WTC11 (cell line): Measurements from ENCODE around the gene HBG1. TPM values are rescaled to one million over a fixed set of nuclear protein-coding genes. Genes with fewer than 3 reads are reported as not detected.
"Not testable (repeated sequence)": the region's sequence is repeated elsewhere in the genome, so short reads cannot be mapped to it uniquely, and the experiment has no call there.

ENCODE experiments used
- ATAC-seq: fragments of 200-7000 bp; cut with Tn5 transposase; 2 replicates; pipeline ENCODE4 v1.10.0; 2021; ENCODE audit warnings: mild to moderate bottlenecking, moderate library complexity
- CTCF ChIA-PET: fragments of 300-600 bp; sonication (Branson Sonifier 250); formaldehyde crosslinking; loops from one replicate; lab custom pipeline; 2021; ENCODE audit warnings: antibody characterized with exemption; lab: Charles Lee
- POLR2A ChIA-PET: fragments of 350-600 bp; sonication (Branson Sonifier 250); formaldehyde crosslinking; loops from one replicate; lab custom pipeline; 2021; ENCODE audit warnings: antibody characterized with exemption; lab: Charles Lee
- DNase-seq: peaks from one replicate; pipeline ENCODE4 v3.0.0; 2021; ENCODE audit warnings: low spot score
- H3K27ac Mint-ChIP-seq: 2 replicates; pipeline ENCODE4 v1.8.0; 2021; ENCODE audit warnings: mixed read lengths
- H3K27me3 Mint-ChIP-seq: 2 replicates; pipeline ENCODE4 v1.8.0; 2021; ENCODE audit warnings: low read depth, mild to moderate bottlenecking, moderate library complexity, mixed read lengths
- H3K36me3 Mint-ChIP-seq: 2 replicates; pipeline ENCODE4 v1.8.0; 2021; ENCODE audit warnings: mixed read lengths
- H3K4me1 Mint-ChIP-seq: 2 replicates; pipeline ENCODE4 v1.8.0; 2022; ENCODE audit warnings: mixed read lengths
- H3K4me3 Mint-ChIP-seq: 2 replicates; pipeline ENCODE4 v1.8.0; 2021; ENCODE audit warnings: mild to moderate bottlenecking, moderate library complexity, mixed read lengths
- H3K9me3 Mint-ChIP-seq: 2 replicates; pipeline ENCODE4 v1.8.0; 2021; ENCODE audit warnings: mixed read lengths
- AFF4 ChIP-seq: sonication (generic); formaldehyde crosslinking; IDR thresholded peaks from 2 replicates; pipeline ENCODE4 v1.8.1; 2023; ENCODE audit warnings: mild to moderate bottlenecking, missing genetic modification reagents, borderline replicate concordance
- ERG ChIP-seq: fragments of 250-450 bp; sonication (Bioruptor Pico); IDR thresholded peaks from 2 replicates; pipeline ENCODE4 v1.8.0; 2021; ENCODE audit warnings: mild to moderate bottlenecking
- ETV6 ChIP-seq: sonication (generic); formaldehyde crosslinking; IDR thresholded peaks from 2 replicates; pipeline ENCODE4 v1.8.1; 2022; ENCODE audit warnings: mild to moderate bottlenecking, missing genetic modification reagents
- MYBL2 ChIP-seq: sonication (generic); formaldehyde crosslinking; IDR thresholded peaks from 2 replicates; pipeline ENCODE4 v1.8.1; 2023; ENCODE audit warnings: mild to moderate bottlenecking, moderate library complexity, missing genetic modification reagents
- NR3C1 ChIP-seq: sonication (generic); formaldehyde crosslinking; conservative IDR thresholded peaks from 2 replicates; pipeline ENCODE4 v1.8.1; 2023; ENCODE audit warnings: low read depth, mild to moderate bottlenecking, missing genetic modification reagents
- PREB ChIP-seq: sonication (generic); formaldehyde crosslinking; IDR thresholded peaks from 2 replicates; pipeline ENCODE4 v1.8.1; 2022; ENCODE audit warnings: mild to moderate bottlenecking, missing genetic modification reagents, moderate library complexity, borderline replicate concordance
- ZBTB21 ChIP-seq: sonication (generic); formaldehyde crosslinking; IDR thresholded peaks from 2 replicates; pipeline ENCODE4 v1.8.1; 2023; ENCODE audit warnings: mild to moderate bottlenecking, missing genetic modification reagents, borderline replicate concordance
- ZNF232 ChIP-seq: sonication (generic); formaldehyde crosslinking; IDR thresholded peaks from 2 replicates; pipeline ENCODE4 v1.8.0; 2022; ENCODE audit warnings: mild to moderate bottlenecking, missing genetic modification reagents
- ZNF317 ChIP-seq: sonication (generic); formaldehyde crosslinking; IDR thresholded peaks from 2 replicates; pipeline ENCODE4 v1.8.1; 2023; ENCODE audit warnings: low read depth, mild to moderate bottlenecking, moderate library complexity, missing genetic modification reagents, borderline replicate concordance
- ZNF425 ChIP-seq: fragments of 250-450 bp; sonication (Bioruptor Pico); conservative IDR thresholded peaks from 2 replicates; pipeline ENCODE4 v1.9.0; 2021; ENCODE audit warnings: mild to moderate bottlenecking
- total RNA-seq: library from RNA; stranded (reverse); gene quantifications from 3 replicates; pipeline ENCODE4 v1.2.3, GENCODE V29; 2021

HBG1 gene
- total RNA-seq, 1 experiment from 2014 or later = 3.4 TPM

GRCh38 chr11:5257296-5257695 lies 7.6 kb upstream of the HBG1 start:
- Mint-ChIP-seq H3K4me1 (peaks cover 35% of the 10 kb centered on the region), H3K27ac (no peak overlapping the region), H3K36me3 (peaks cover 13% of the 10 kb centered on the region), H3K27me3 (peaks cover 50% of the 10 kb centered on the region), H3K4me3 (no peak overlapping the region), H3K9me3 (peaks cover 22% of the 10 kb centered on the region)
- ATAC-seq (peak; percentile 88), DNase-seq (no peak)
- TF ChIP-seq NR3C1 (CRISPR knock-in tag) (no peak), ZNF232 (CRISPR knock-in tag) (no peak), ZNF317 (no peak)
- ChIA-PET CTCF (no interaction called here), POLR2A (no interaction called here)

GRCh38 chr11:5254646-5255413 lies 5.2 kb upstream of the HBG1 start, which contains the start of gene HBG2:
Gene HBG2, minus strand, starts transcription at chr11:5254781. Its CDS starts 53 bp downstream, at chr11:5254728.
- not testable (repeated sequence) for H3K36me3 Mint-ChIP-seq, DNase-seq

GRCh38 chr11:5254023-5254422 lies 4.4 kb upstream of the HBG1 start:
- POLR2A ChIA-PET, H3K36me3 Mint-ChIP-seq, H3K27ac Mint-ChIP-seq, ATAC-seq, H3K4me3 Mint-ChIP-seq, DNase-seq, H3K9me3 Mint-ChIP-seq, CTCF ChIA-PET: not testable (repeated sequence)
- peaks cover 35% of the 10 kb centered on the region for H3K27me3 Mint-ChIP-seq
- peaks cover 23% of the 10 kb centered on the region for H3K4me1 Mint-ChIP-seq

More at GRCh38 chr11:5254646-5255413, 5.2 kb upstream of the HBG1 start, which contains the start of gene HBG2:
- H3K27ac Mint-ChIP-seq, POLR2A ChIA-PET, CTCF ChIA-PET, H3K4me3 Mint-ChIP-seq, ATAC-seq: not testable (repeated sequence)
- H3K4me1 Mint-ChIP-seq = peaks cover 31% of the 10 kb centered on the region
- peaks cover 43% of the 10 kb centered on the region for H3K27me3 Mint-ChIP-seq
- peaks cover 11% of the 10 kb centered on the region; the same call in 1 of the 2 replicates for H3K9me3 Mint-ChIP-seq

- H3K4me3 Mint-ChIP-seq, ATAC-seq, H3K9me3 Mint-ChIP-seq, CTCF ChIA-PET, POLR2A ChIA-PET, H3K36me3 Mint-ChIP-seq, DNase-seq, H3K27ac Mint-ChIP-seq: not testable (repeated sequence)
- Mint-ChIP-seq H3K27me3 (peaks cover 31% of the 10 kb centered on the region), H3K4me1 (peaks cover 17% of the 10 kb centered on the region)
Measured at GRCh38 chr11:5253440-5253839, 3.8 kb upstream of the HBG1 start.

- TF ChIP-seq ZBTB21 (CRISPR knock-in tag) (no peak), ERG (CRISPR knock-in tag) (no peak), PREB (CRISPR knock-in tag) (no peak), MYBL2 (no peak), ETV6 (CRISPR knock-in tag) (no peak), ZNF425 (CRISPR knock-in tag) (no peak), AFF4 (no peak)
- peaks cover 29% of the 10 kb centered on the region for H3K27me3 Mint-ChIP-seq
- DNase-seq (no peak), ATAC-seq (no peak)
- ChIA-PET CTCF (no interaction called here), POLR2A (no interaction called here)
- H3K4me1 Mint-ChIP-seq = peaks cover 11% of the 10 kb centered on the region
- H3K9me3 Mint-ChIP-seq = no peaks in the 10 kb centered on the region
- H3K4me3 Mint-ChIP-seq = no peak overlapping the region
- no peak overlapping the region for H3K27ac Mint-ChIP-seq
- no peaks in the 10 kb centered on the region for H3K36me3 Mint-ChIP-seq
Measured at GRCh38 chr11:5252919-5253265, 3.2 kb upstream of the HBG1 start.
